ENCODE data around the gene MYO5C. TPM values are rescaled to one million over a fixed set of nuclear protein-coding genes. Genes with fewer than 3 reads are reported as not detected.

MYO5C gene
- total RNA-seq, 4 donors from 2014 or later = 6.4 to 23.5 (median 13.9) TPM

GRCh38 chr15:52150043-52150825 lies 145.4 kb downstream of the MYO5C start:
- H3K4me3 ChIP-seq (ENCODE audit: low read depth, poor library complexity, severe bottlenecking) = no peak overlapping the region
- TF ChIP-seq, protein P1, sequence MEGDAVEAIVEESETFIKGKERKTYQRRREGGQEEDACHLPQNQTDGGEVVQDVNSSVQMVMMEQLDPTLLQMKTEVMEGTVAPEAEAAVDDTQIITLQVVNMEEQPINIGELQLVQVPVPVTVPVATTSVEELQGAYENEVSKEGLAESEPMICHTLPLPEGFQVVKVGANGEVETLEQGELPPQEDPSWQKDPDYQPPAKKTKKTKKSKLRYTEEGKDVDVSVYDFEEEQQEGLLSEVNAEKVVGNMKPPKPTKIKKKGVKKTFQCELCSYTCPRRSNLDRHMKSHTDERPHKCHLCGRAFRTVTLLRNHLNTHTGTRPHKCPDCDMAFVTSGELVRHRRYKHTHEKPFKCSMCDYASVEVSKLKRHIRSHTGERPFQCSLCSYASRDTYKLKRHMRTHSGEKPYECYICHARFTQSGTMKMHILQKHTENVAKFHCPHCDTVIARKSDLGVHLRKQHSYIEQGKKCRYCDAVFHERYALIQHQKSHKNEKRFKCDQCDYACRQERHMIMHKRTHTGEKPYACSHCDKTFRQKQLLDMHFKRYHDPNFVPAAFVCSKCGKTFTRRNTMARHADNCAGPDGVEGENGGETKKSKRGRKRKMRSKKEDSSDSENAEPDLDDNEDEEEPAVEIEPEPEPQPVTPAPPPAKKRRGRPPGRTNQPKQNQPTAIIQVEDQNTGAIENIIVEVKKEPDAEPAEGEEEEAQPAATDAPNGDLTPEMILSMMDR (IDR thresholded peaks at IDR 0.05) = no peak
- TF ChIP-seq POLR2A (IDR thresholded peaks at IDR 0.05) = no peak
- WGBS, 2 donors = 84 to 90% methylated on average over 9 of the region's 9 CpGs
- DNase-seq (ENCODE audit: low spot score in 2 of 2) = peak in 1 of 2 donors; percentile 12
- intact Hi-C loops (cut with DNase I; ENCODE audit: low total_unique reads) = no loop called here

DNA sequence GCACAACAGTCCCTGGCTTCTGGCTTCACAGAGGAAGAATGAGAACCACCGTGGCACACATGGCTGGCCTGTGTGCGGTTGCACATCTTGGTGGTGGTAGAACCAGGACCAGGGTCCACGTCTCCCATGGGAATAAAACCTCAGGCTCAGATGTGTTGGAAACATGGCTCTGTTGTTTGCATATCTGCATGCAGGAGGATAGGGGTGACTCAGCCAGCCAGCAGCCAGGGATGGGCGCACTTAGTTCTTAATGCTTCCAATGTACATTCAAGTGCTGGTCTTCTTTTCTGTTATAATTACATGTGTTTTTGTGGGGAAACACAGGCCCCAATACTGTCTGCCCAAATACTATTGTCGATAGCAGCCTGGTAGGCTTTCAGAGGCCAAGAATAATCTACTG lies 147.2 kb downstream of the MYO5C start:
- 94 to 96% methylated on average over 5 of the region's 5 CpGs for WGBS, 2 donors
- intact Hi-C loops (cut with DNase I; ENCODE audit: low total_unique reads) = no loop called here
- TF ChIP-seq POLR2A (IDR thresholded peaks at IDR 0.05) = no peak
- TF ChIP-seq, protein P1 (IDR thresholded peaks at IDR 0.05) = no peak

GRCh38 chr15:52146776-52147175 lies 148.8 kb downstream of the MYO5C start:
- WGBS, 2 donors = 78 to 82% methylated on average over 3 of the region's 3 CpGs
- no peak overlapping the region for H3K4me3 ChIP-seq (ENCODE audit: low read depth, poor library complexity, severe bottlenecking)
- TF ChIP-seq, protein P1 (IDR thresholded peaks at IDR 0.05) = no peak
- TF ChIP-seq POLR2A (IDR thresholded peaks at IDR 0.05) = no peak
- intact Hi-C loops (cut with DNase I; ENCODE audit: low total_unique reads) = no loop called here
- no peak for DNase-seq (ENCODE audit: low spot score in 2 of 2)

More for the DNA sequence above, 147.2 kb downstream of the MYO5C start:
- no peak overlapping the region for H3K4me3 ChIP-seq (ENCODE audit: low read depth, poor library complexity, severe bottlenecking)
- DNase-seq (ENCODE audit: low spot score in 2 of 2) = no peak

DNA sequence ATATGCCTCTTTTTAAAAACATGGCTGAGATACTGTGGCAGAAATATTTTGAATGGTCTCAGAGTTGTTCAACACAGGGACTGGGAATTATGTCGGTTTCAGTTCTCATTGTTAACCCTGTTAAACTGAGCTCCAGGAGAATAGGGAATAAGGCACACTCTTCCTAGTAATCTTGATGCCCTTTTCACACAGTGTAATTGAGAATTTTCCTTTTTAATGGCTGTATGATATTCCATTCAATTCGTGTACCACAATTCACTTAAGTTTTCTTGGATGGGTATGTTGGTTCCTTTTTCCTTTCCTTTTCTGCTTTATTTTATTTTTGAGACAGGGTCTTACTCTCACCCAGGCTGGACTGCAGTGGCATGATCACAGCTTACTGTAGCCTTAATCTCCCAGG lies 149.3 kb downstream of the MYO5C start:
- no peak for DNase-seq (ENCODE audit: low spot score in 2 of 2)
- no peak overlapping the region for H3K4me3 ChIP-seq (ENCODE audit: low read depth, poor library complexity, severe bottlenecking)
- TF ChIP-seq, protein P1 (IDR thresholded peaks at IDR 0.05) = no peak
- no peak for TF ChIP-seq POLR2A (IDR thresholded peaks at IDR 0.05)
- intact Hi-C loops (cut with DNase I; ENCODE audit: low total_unique reads) = no loop called here
- WGBS, 2 donors = 94 to 100% methylated on average over 2 of the region's 2 CpGs

GRCh38 chr15:52144656-52145178 lies 150.9 kb downstream of the MYO5C start:
- intact Hi-C loops (cut with DNase I; ENCODE audit: low total_unique reads) = loop anchor here (5.0 kb wide), 1 partner anchor 162 kb away; no protein-coding TSS in a partner anchor
- no peak overlapping the region for H3K4me3 ChIP-seq (ENCODE audit: low read depth, poor library complexity, severe bottlenecking)
- WGBS, 2 donors = 63 to 74% methylated on average over 7 of the region's 7 CpGs
- DNase-seq (ENCODE audit: low spot score in 2 of 2) = no peak
- no peak for TF ChIP-seq POLR2A (IDR thresholded peaks at IDR 0.05)
- TF ChIP-seq, protein P1 (IDR thresholded peaks at IDR 0.05) = no peak
